ENCODE measurements around the gene OPCML.

The OPCML gene

DNA sequence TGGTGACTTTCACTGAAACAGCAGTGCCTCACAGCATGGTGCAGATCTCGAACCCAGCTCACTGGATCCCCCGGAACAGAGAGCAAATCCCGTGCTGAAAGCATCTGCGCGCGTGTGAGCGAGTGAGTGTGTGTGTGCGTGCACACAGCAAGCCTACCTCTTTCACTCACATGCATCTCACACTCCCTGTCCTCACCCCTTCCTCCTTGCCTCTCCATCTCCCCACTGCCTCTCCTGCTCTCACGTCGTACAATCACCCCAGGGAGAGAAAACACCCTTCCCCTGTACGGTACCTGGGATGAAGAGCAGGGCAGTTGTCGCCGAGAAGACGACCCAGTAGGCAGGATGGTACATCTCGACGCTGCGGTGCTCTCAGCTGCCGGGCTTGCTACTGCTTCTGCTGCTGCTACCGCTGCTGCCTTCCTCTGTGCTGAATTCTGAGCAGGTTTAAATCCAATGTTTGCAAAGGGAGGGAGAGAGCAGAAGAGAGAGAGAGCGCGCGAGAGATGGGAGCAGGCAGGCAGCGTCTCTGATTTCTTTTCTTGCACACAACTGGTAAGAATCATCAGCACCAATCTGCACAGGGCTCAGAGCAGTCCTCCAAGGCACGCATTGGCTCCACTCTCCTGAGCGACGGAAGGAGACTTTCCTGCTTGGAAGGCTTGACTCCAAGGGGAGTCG, at the start of gene OPCML:
TSS of gene OPCML (minus strand) at position 531 of the 681 bp plus-strand sequence.
- no peak for DNase-seq

DNA sequence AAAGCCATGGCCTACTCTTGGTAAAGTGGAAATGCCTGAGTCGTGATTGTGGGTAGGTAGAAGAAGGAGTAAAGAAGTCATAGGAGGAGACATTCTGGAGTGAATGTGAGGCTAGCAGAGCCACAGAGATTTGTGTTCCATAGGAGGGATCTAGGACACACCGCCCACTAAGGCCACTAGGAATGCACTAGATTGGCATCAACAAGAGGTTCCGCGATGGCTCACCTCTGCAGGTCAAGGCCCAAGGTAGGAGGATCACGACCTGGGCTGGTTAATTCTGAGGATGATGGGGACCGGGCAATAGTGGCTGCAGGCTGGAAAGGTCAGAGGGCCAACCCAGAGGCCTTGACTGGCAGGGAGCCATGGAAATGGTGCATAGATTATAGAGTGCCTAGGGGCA, 48.8 kb upstream of the OPCML start:
- no peak for DNase-seq

DNA sequence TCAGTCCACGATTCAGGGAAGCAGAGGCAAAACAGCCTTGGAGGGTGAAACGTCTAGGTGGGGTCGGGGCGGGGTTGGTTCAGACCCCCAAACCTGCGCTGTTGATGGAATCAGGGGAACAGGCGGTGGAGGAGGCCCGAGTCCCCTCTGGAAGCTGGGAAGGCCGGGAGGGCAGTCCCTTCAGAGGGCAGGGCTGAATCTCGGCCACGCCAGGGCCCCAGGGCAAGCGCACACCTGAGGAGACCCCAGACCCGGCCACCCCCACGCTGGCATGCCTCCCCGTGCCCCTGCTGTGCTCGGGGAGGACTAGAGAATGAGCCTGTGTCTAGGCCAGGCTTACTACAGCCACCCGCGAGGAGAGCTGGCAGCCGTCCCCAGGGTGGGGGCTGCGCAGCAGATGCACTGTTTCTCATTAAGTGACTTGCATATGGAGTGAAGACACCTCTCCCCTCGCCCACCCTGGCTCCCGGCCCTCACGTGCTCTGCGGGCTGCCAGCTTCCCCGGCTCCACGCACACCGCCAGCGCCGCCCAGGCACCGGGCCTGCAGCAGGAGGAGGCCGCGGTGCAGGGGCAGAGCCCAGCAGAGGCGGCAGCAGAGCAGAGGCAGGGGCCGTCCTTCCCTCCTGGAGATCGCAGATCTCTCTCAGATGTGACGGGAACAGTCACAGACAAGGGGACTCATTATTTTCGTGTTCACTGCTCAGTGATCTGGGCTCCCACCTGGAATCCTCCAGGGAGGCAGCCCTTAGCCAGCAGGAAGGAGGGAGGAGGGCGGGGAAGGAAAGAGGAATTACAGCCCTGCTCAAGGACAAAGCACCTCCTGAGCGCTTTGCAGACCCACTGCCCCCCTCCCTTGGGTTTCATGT, 47.1 kb upstream of the OPCML start:
- DNase-seq = no peak

DNA sequence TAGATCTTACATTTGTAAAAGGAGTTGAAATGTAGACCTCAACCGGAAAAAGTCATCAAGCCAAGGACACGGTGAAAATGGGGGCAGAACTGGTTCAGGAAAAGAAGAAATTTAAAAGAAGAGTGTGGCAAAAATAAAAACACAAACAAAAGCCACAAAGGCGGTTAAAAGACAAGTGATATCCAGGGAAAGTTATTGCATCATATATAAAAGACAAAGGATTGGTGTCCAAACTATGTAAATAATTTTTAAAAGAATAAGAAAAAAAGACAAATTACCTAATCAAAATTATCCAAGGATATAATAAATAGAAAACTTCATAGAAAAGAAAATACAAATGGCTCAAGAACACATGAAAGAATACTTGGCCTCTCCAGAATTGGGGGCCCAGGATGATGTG, 45.1 kb upstream of the OPCML start:
- no peak for DNase-seq

DNA sequence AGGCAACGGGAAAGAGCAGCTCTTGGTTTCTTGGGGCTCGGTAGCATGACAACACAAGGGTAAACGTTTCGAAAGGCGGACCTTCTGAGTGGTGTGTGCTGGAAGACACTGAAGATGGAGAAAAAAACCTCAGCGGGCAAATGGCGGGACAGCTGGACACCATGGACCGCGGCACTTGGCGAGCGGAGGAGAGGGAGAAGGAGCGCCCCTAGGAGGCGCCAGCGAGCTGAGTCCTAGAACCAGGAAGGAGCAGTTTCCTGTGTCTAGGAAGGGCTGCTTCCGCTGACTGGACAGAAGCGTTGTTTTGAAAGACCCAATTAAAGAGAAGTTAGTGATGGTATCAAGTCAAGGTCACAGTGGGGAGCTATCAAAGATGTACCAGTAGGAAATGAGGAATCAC, 44.0 kb upstream of the OPCML start:
- no peak for DNase-seq

DNA sequence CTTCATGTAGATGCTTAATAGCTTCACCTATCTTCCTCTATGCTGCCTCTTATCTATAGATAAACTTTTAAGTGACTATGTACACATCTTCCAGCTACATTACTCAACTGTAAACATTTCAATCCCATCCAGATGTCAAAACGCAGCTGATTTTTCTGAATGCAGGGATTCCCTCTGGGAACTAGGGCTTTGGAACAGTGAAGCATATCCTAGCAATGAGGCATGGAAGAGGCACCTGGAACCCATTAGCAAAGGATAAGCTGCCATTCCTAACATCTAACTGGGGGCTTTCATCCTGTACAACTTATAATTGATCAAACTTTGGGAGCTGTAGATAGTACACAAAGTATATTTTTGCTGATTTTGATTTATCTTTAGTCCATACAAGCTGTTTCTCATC, 40.8 kb upstream of the OPCML start:
- no peak for DNase-seq

DNA sequence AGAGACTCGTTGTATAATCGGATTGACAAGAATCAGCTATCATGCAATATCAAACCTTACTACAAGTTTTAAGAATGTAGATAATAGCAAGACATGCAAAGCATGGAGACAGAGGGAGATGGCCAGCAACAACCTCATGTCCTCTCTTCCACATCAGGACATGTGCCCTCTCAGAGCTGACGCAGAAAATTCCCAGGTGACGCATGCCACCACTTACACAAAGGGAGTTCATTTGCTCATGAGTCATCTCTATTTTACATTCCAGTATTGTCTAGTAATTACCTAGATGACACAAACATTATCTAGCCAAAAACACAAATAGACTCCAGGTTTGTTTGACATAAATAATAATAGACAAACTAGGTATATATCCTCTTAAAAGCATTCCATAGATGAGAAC, 38.1 kb upstream of the OPCML start:
- no peak for DNase-seq

DNA sequence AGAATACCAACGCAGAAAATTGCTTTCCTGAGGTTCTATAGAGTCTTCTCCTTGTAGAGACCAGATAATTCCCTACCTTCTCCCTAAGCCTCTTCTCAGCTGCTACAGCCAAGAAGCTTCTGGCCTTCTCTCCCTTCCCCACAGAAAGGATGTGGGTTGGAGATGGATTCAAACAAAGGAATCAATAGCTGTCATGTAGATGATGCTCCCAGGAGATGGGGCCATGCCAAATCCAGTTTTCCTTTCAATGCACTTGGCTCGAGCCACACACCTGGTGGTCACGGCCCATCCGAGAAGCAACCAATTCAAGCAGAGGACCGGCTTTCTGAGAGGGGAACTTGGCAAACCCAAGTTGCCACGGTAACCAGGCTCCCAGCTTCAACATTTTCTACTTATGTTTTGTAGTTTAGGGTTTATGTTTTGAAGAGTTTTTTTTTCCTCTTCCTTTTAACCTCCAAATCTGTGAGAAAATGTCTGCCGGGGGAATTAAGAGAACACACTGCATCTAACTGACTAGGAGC, 31.3 kb upstream of the OPCML start:
- DNase-seq = no peak

DNA sequence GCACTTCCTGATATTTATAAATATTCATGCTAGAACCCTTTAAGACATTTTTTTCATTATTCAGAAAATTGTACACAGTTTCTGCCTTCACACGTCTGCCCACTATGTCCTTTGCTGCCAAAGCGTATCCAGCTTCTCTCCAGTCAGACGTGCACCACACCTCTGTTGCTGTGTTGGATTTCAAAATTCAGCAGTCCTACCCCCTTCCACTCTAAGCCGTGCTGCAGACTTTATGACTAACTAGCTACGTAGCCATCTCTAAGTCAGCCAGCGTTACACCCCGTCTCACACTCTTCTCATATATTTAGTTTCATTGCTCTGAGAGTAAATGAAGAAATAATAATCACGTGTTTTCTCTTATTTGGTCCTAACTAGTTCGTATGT, 28.2 kb upstream of the OPCML start:
- no peak for DNase-seq

DNA sequence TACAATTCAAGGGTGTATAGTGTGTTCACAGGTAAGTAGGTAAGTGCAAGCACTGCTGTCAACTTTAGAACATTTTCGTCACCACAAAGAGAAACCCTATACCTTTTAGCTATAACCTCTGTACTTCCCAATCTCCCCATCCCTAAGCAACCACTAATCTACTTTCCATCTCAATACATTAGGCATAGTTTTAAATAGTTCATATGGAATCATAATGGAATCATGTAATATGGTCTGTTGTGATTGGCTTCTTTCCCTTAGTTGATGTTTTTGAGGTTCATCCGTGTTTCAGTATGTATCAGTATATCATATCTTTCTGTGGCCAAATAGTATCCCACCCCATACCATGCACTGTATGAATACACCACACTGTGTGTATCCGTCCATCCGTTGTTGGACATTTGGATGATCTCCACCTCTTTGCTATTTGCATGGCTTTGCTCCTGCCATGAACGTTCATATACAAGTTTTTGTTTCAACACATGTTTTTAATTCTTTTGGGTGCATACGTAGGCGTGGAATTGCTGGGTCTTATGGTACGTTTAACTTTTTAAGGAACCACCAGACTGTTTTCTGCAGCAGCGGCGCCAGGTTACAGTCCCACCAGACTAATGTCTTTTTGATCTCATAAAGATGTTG, 27.7 kb upstream of the OPCML start:
- no peak for DNase-seq

DNA sequence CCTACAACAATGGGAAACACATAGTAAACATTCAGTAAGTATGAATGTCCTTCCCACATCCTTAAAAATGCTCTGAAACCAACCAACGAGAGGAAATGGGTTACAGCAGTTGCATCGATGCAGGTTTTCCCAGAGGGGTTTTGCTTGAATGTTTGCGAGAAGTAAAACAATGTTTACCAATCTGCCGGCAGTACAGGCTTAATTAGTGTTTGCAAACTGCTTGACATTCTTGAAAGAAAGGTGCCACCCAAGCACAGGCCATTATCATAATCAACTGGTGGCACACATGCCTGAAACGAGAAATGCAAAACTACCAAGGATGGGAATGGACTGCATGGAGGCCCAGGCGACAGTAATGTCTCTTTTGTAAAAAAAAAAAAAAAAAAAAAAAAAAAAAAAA, 27.1 kb upstream of the OPCML start:
- DNase-seq = no peak

DNA sequence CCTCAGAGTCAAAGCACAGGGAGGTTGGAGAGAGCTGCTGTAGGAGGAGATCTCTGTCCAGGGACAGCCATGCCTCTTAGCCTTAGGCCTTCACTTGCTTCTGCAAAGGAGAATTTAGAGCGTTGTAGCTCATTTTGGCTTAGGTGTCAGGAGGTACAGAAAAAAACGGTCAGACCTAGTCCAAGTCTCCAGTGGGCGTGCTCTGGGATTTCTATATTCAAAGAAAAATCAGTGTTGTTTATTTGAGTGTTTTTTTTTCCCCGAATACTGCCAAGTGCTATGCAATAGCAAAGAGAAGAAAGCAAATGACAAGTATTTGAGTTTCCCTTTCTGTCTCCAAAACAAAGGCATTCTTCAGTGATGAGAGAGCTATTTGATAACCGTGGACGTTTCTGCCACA, 22.7 kb upstream of the OPCML start:
- no peak for DNase-seq

DNA sequence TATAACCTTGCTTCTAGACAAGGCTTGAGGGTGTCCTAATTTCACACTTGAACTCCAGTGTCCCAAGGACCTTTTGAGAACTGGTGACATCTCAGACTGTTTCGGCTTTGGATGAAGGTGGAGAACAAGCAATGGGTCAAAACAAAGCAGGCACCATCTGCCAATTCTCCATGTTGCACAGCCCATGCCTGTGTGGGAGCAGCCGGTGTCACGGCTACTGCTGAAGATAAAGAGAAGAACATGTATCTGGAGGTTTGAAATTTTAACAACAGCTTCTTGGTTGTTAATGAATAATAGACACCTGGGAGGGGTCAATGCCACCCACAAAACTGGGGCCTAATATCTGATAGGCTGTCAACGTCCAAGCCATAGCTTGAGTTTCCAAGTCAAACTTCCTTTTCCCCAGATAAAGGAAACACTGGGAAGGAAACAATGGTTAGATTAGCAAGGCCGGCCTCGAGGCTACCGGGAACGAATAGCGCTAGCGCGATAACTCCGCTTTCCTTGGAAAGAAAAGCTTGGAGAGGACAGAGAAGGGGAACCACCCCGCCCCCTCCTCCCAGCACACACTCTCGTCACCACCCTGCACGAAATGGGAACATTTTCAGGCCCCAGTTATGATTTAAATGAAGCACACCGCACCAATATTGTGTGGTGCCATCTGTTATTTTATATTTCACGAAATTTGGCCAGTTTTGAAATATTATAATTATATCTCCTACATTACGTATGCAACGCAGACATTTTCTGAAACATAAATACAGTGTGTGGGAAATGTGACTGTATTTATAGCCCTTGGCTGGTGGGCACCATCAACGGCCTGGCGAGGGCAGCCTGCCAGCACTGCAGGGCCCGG, 21.8 kb upstream of the OPCML start:
- DNase-seq = no peak

DNA sequence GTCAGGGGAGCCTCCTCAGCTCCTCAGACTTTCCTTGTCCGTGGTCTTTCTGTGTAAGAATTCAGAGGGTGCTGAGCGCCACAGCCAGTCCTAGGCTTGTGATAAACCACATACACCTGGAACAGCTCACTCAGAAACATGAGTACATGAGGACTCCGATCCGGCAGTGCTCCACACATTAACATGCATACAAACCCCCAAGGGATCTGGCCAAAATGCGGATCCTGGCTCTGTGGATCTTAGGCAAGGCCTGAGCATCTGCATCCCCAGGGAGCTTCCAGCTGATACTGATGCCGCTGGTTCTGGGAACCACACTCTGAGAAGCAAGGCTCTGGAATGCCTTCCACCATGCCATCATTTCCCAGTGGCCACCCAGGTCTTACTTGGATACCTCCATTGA, 20.6 kb upstream of the OPCML start:
- DNase-seq = no peak

DNA sequence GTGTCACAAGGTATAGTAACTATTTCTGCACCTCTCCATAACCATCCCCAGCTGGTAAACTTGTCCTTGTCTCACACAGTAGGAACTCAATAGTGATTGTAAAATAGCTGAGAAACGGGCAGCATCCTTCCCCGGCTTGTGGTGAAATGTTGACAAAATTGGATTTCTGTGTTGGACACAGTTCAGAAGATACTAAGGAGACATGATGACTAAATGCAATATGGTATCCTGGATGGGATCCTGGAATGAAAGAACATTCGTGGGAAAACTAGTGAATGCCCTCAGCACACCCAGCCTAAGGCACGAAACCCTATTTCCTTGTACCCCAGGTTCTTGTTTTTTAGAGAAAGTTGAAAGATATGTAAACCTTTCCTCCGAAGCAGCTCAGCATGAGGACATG, 18.8 kb upstream of the OPCML start:
- DNase-seq = no peak

DNA sequence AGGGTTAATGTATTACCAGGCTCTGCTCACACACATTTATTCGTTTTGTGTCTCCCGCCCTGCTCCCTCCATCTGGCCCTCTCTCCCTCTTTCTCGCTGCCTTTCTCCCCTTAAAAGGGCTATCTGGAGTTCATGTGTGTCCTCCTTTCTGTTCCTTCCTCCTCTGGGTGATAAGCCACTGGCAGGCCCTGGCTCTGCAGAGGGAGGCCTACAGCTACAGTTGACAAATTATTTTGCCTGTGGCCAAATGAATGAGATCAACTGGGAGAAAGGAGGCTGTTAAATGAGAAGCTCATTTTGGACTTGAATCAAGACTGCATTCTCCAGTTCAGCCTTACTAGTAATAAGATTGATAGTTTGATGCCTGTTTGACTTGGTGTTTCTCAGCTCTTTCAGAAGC, 17.5 kb upstream of the OPCML start:
- DNase-seq = no peak

DNA sequence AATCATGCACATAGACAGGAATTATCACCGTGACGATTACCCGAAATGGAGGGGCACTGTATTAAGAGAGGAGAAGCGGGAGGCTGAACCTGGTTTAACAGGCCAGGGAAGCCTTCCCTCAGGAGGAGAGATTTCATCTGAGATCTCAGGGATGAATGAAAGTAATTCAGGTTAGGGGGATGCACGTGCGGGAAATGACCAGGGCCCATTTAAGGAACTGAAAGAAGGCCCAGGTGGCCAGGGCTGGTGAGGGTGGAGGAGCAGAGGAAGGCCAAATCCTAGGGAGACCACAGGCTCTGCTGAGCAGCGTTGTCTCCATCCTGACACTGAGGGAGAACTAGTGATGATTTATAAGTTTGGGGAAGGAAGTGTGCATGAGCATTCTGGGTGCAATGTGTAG, 16.3 kb upstream of the OPCML start:
- no peak for DNase-seq

DNA sequence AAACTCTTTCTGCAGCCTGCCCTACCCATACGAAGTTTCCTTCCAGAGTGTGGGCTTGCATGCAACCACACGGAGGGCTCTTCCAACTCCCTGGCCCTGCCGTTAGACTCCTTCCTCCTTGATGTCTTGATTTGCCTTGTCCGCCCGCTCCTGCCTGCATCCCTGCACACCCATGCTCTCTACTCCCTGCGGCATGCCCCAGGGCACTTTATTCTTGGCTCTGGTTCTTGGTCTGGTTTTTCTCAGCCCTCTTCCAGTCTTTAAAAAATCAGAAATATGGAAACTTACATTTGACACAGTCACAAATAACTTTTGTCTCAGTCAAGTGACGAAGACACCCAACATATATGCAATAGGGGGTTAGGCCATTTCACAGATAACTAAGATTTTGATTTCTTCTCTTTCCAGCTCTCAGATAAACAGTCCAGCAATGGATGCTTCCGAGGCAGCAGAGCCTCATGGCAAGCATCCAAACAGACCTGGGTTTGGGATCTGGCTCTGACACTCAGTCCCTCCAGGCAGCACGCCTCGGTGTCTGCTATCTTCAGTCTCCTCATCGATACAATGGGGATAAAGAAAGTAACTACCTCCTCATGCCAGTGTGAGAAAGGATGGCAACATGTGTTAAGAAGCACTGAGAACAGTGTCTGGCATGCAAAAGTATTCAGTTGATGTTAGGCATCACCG, 15.7 kb upstream of the OPCML start:
- DNase-seq = no peak

DNA sequence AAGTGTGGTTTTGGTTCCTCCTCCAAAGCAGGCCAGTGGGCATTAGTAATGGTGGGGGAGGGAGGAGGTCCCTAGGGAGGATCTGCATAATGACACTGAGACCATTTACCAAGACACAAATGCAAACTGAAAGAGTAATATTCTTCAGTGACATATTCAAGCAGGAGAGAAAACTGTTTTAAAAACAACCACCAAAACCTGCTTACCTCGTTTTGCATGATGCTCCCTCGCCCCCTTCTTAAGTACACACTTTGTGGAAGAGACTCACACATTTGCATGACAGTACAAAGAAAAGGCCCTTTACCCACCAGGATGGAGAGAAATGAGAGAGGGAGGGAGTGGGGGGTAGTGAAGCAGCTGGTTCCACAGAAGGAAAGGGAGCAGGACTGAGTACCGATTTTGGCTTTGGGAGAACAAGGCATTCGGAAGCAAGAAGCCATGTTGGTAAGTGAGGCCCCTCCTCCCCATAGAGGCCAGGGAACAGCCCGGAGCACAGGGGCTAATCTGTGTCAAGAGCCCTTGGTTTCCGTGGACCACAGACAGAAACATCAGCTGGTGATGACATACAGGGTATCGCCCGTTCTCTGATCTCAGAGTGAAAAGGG, 13.0 kb upstream of the OPCML start:
- DNase-seq = no peak

DNA sequence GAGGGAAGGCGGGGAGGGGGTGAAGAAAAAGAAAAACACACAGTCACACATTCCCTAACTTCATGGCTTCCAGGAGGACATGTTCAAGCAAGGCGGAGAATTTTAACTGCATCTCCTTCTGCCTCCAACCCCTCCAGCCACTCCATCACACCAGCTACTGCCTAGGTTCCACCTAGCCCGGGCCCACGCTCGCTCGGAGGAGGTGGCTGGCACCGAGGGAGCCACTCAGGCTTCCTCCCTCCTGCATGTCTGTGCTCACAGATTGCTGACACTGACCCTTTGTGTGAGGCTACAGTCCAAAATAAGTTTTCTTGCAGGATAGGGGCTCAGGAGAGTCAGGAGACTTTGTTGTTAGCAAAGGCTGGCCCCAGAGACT, 9.4 kb upstream of the OPCML start:
- no peak for DNase-seq

DNA sequence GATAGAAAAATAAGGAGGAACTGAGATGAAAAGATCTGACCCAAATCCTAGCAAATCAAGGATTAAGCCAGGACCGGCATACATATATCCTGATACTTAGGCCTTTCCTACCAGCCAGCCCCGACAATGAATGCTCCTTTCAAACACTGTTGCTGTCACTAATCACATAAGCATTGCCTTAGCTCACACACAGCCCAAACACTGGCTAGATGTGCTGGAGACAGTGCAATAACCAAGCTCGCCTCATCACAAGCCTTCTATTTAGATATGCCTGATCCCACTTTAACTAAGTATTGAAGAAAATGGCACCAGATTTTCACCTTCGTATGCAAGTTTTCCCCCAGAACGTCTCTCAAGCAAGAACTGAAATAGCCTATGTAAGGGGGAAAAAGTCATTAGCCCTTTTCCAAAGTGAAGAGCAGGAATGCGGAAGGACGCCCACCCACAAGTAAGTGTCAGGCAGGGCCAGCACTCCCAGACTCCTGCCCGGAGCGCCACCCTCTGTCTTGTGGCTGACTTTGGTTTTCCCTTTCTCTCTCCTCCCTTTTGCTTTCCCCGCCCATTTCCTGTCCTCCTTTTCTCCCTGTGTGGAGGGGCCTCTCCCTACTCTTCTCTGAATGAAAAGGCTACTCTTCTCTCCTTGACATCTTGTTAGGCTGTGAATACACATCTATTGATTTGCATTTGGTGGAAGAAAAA, 8.9 kb upstream of the OPCML start:
- no peak for DNase-seq

Measured in DMS79 (cell line).